Mesodermal cell (in vitro differentiated cells): Measurements from ENCODE around the gene MLYCD.
A peak's percentile ranks its signal among the peaks of the same experiment; 100 is the strongest.

Source experiments
- H3K27ac ChIP-seq: 2 replicates; pipeline ENCODE4 v1.7.0; 2013; ENCODE audit warnings: mild to moderate bottlenecking, low read depth, low read length, moderate library complexity; ENCODE audit not compliant: severe bottlenecking
- H3K36me3 ChIP-seq: 2 replicates; pipeline ENCODE4 v1.7.1; 2013; ENCODE audit warnings: mild to moderate bottlenecking, low read length, moderate library complexity; ENCODE audit not compliant: control insufficient read depth, insufficient read depth
- H3K4me1 ChIP-seq: one replicate; pipeline ENCODE4 v1.7.1; 2013; ENCODE audit warnings: mild to moderate bottlenecking, low read length; ENCODE audit not compliant: insufficient read depth, control insufficient read depth, poor library complexity, severe bottlenecking
- H3K4me3 ChIP-seq: 2 replicates; pipeline ENCODE4 v1.7.0; 2013; ENCODE audit warnings: low read length, control low read depth, mild to moderate bottlenecking; ENCODE audit not compliant: insufficient read depth, poor library complexity, severe bottlenecking; ENCODE audit errors: extremely low read depth
- H3K9me3 ChIP-seq: 2 replicates; pipeline ENCODE4 v1.7.1; 2013; ENCODE audit warnings: mild to moderate bottlenecking, low read length, moderate library complexity; ENCODE audit not compliant: control insufficient read depth
- WGBS, 2 experiments: methylation state at CpG; one replicate each; pipeline ENCODE4 v1.1.5; 2013; ENCODE audit warnings: missing lambda C conversion rate in 2 of 2; ENCODE audit not compliant: insufficient coverage in 2 of 2; 5-methylcytosine and 5-hydroxymethylcytosine counted together

MLYCD gene

GRCh38 chr16:83899272-83899897 is 470 bp downstream of the MLYCD start:
- Histone ChIP-seq H3K27ac (peak overlapping the region; percentile 41), H3K4me1 (no peaks in the 10 kb centered on the region), H3K36me3 (no peaks in the 10 kb centered on the region), H3K4me3 (peak overlapping the region; percentile 62), H3K9me3 (no peaks in the 10 kb centered on the region)
- WGBS, 2 experiments = 2% methylated on average over 56 to 72 of the region's 73 CpGs

GRCh38 chr16:83899978-83900377 is 1.1 kb downstream of the MLYCD start:
- peak overlapping the region; percentile 62 for H3K4me3 ChIP-seq
- no peak overlapping the region for H3K27ac ChIP-seq
- WGBS, 2 experiments = 71 to 100% methylated on average over 1 of the region's 3 CpGs
- H3K36me3 ChIP-seq = no peaks in the 10 kb centered on the region
- H3K9me3 ChIP-seq = no peaks in the 10 kb centered on the region
- no peaks in the 10 kb centered on the region for H3K4me1 ChIP-seq

GRCh38 chr16:83900571-83900970 is 1.7 kb downstream of the MLYCD start:
- Histone ChIP-seq H3K4me3 (no peak overlapping the region), H3K9me3 (no peaks in the 10 kb centered on the region), H3K27ac (no peak overlapping the region), H3K36me3 (peaks cover 3% of the 10 kb centered on the region), H3K4me1 (no peaks in the 10 kb centered on the region)
- WGBS, 2 experiments = 93 to 100% methylated on average over 4 of the region's 9 CpGs

GRCh38 chr16:83901101-83901500 is 2.2 kb downstream of the MLYCD start:
- 93 to 94% methylated on average over 2 to 3 of the region's 3 CpGs for WGBS, 2 experiments
- Histone ChIP-seq H3K27ac (no peak overlapping the region), H3K9me3 (no peaks in the 10 kb centered on the region), H3K36me3 (peaks cover 3% of the 10 kb centered on the region), H3K4me1 (no peaks in the 10 kb centered on the region), H3K4me3 (no peak overlapping the region)

GRCh38 chr16:83903751-83904150 is 4.8 kb downstream of the MLYCD start:
- Histone ChIP-seq H3K4me3 (no peak overlapping the region), H3K9me3 (no peaks in the 10 kb centered on the region), H3K36me3 (peaks cover 12% of the 10 kb centered on the region), H3K27ac (no peak overlapping the region), H3K4me1 (peaks cover 3% of the 10 kb centered on the region)
- 89 to 91% methylated on average over 10 of the region's 10 CpGs for WGBS, 2 experiments

GRCh38 chr16:83906683-83907082 is 7.8 kb downstream of the MLYCD start:
- Histone ChIP-seq H3K9me3 (no peaks in the 10 kb centered on the region), H3K4me1 (peaks cover 3% of the 10 kb centered on the region), H3K4me3 (no peak overlapping the region), H3K27ac (no peak overlapping the region), H3K36me3 (peaks cover 17% of the 10 kb centered on the region)
- WGBS, 2 experiments = 91% methylated on average over 5 of the region's 8 CpGs

GRCh38 chr16:83907111-83907510 is 8.2 kb downstream of the MLYCD start:
- H3K4me3 ChIP-seq = no peak overlapping the region
- no peak overlapping the region for H3K27ac ChIP-seq
- 91 to 92% methylated on average over 8 of the region's 8 CpGs for WGBS, 2 experiments
- H3K9me3 ChIP-seq = no peaks in the 10 kb centered on the region
- peaks cover 20% of the 10 kb centered on the region for H3K36me3 ChIP-seq
- H3K4me1 ChIP-seq = peaks cover 3% of the 10 kb centered on the region

- Histone ChIP-seq H3K4me3 (no peak overlapping the region), H3K4me1 (peaks cover 3% of the 10 kb centered on the region), H3K27ac (no peak overlapping the region), H3K36me3 (peaks cover 26% of the 10 kb centered on the region), H3K9me3 (no peaks in the 10 kb centered on the region)
- 83 to 90% methylated on average over 12 to 15 of the region's 15 CpGs for WGBS, 2 experiments
Measured at GRCh38 chr16:83907631-83908250, 8.8 kb downstream of the MLYCD start.

- Histone ChIP-seq H3K36me3 (peaks cover 32% of the 10 kb centered on the region), H3K4me3 (no peak overlapping the region), H3K9me3 (no peaks in the 10 kb centered on the region), H3K27ac (no peak overlapping the region), H3K4me1 (peaks cover 3% of the 10 kb centered on the region)
- WGBS, 2 experiments = 22 to 83% methylated on average over 1 to 2 of the region's 2 CpGs
Measured at GRCh38 chr16:83908798-83909197, 9.9 kb downstream of the MLYCD start.

- H3K9me3 ChIP-seq = no peaks in the 10 kb centered on the region
- no peak overlapping the region for H3K27ac ChIP-seq
- H3K4me1 ChIP-seq = peaks cover 3% of the 10 kb centered on the region
- no peak overlapping the region for H3K4me3 ChIP-seq
- 86 to 93% methylated on average over 3 to 6 of the region's 10 CpGs for whole genome bisulfite sequencing, 2 experiments
- peaks cover 37% of the 10 kb centered on the region for H3K36me3 ChIP-seq
Measured at GRCh38 chr16:83911290-83911689, 12.4 kb downstream of the MLYCD start.

- no peaks in the 10 kb centered on the region for H3K4me1 ChIP-seq
- no peak overlapping the region for H3K4me3 ChIP-seq
- no peak overlapping the region for H3K27ac ChIP-seq
- no peaks in the 10 kb centered on the region for H3K9me3 ChIP-seq
- WGBS, 2 experiments = 89 to 95% methylated on average over 6 to 7 of the region's 12 CpGs
- peaks cover 31% of the 10 kb centered on the region for H3K36me3 ChIP-seq
Measured at GRCh38 chr16:83912519-83913244, 13.8 kb downstream of the MLYCD start.
